ENCODE measurements around the gene PDZD2.
"Not testable (repeated sequence)": the region's sequence is repeated elsewhere in the genome, so short reads cannot be mapped to it uniquely, and the experiment has no call there.

Gene PDZD2

DNA sequence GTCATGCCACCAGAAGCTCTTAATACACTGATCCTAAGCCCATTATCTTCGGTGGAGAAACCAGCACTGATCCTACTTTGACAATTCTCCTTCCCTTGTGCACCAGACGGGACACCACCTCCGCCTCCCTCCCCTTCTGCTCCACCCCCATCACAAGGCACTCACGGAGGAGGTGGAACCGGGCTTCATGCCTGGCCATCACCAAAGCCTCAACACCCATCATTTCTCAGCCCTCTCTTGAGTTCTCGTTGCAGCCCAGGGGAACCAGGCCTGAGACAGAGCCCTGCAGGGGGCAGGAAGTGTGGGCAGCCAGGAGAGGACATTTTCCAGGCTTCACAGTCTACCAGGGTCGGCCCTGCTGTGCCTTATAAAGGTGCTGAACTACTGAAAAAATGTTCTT is 374.7 kb downstream of the PDZD2 start:
- DNase-seq (ENCODE audit: low read depth in 2 of 2) = no peak

DNA sequence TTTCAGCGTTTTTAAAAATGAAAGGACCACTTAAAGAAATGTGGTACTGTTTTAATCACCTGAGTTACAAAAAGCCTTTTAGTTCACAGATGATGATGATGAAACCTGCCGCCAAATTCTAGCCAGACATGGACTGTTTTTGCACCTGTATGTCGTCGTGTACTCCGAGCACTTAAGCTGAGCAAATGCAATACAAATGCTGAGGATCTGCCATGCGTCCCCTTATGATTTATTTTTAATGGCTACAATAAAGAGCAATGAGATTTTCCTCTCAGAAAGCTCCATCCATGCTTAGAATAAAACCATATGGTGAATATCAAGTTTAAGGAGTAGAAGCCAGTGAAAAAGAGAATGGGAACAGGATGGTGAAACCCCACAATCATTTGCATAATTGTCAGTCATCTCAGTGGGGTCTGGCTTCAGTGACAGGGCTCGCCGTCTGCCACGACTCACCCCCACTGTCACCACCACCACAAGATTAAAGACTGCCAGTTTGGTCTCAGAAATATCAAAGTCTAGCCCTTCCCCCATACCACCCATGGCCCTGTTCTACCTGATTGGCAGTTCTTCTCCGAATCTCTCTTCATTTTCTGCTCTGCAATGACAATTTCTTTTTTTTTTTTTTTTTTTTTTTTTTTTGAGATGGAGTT is 375.3 kb downstream of the PDZD2 start:
- DNase-seq (ENCODE audit: low read depth in 2 of 2) = no peak

DNA sequence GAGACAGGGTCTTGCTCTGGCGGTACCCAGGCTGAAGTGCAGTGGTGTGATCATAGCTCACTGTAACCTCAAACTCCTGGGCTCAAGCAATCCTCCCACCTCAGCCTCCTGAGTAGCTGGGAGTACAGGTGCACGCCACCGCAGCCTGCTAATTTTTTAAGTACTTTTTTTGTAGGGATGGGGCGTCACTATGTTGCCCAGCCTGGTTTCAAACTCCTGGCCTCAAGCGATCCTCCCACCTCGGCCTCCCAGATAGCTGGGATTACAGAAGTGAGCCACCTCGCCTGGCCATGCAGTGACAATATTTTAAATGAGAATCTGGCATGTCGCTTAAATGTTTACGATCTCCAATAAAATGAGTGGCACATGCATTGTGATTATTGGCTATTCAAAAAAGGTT is 376.3 kb downstream of the PDZD2 start:
- not testable (repeated sequence) for DNase-seq (ENCODE audit: low read depth in 2 of 2)

DNA sequence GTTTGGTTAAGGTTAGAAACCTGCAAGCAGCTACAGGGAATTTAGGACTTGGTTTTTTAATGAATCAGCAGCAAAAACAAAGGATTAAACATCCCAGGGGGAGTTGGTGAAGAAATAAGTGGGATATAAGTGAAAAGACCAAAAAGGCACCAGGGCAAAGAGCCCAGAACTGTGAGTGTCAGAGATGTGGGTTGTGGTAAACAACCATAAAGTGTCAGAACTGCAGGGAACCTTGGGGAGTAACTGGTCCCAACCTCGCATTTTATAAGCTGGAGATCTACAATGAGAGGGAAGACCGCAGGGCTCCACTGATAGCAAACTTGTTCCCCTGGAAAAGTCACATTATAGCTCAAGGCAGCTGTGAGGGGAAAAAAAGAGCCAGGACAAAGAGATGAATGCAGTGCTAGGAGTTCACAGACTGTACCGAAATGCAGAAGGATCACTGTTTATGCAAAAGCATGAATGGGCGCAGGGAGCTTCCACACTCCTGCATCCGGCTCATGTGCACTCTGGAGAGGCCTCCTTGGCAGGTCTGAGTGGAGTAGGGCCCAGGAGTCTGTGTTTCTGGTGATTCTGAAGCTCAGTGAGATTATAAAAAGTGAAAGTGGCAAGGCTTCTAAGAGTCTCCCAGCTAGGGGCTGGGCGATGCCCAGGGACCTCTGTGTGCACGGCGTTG is 378.9 kb downstream of the PDZD2 start:
- DNase-seq (ENCODE audit: low read depth in 2 of 2) = no peak

DNA sequence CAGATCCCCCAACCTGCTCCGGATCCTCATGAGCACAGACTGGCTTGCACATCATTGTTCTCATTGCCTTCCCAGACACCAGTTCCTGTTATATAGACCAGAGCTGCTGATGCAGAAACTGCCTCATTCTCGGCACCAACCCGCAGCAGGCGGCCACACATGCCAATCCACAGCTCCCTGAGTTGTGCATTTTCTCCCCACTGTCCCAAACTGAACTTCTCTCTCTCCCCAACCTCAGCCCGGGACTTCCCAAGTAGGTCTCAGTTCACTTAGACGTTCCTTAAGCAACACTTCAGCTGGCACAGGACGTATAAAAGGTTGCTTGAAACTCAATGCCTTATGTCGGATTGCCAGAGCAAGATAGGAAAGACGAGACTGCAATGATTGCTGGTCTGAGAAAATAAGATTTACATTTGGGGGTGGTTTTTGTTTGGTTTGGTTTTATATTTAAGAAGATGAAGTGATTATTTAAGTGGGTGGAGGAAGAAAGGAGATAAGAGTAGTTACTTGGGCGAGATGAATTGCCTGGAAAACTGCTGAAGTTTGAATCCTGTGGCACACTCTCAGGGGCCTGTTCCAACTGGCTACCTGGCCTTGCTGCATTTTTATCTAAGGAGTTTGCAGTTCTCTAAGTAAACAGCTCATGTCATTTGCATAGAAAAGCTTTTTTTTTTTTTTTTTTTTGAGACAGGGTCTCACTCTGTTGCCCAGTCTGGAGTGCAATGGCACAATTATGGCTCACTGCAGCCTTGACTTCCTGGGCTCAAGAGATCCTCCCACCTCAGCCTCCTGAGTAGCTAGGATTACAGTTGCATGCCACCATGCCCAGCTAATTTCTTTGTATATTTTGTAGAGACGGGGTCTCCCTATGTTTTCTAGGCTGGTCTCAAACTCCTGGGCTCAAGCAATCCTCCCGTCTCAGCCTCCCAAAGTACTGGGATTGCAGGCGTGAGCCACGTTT is 379.8 kb downstream of the PDZD2 start:
- DNase-seq (ENCODE audit: low read depth in 2 of 2) = no peak

DNA sequence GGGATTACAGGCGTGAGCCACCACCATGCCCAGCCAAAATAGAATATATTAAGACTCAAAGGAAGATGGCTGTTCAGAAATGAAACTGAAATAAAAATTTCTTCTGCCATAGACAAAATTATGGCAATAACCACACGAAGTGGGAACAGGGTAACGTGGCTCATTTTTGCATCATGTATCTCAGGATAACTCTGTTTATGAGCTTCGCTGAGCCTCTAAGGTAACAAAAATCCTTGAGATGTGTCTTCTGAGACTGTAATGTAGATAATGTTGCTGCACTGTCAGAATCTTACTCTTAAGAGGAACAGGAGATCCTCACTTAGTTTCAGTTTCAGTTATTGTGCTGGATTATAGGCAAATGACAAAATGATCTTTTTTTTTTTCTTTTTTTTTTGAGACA is 381.3 kb downstream of the PDZD2 start:
- DNase-seq (ENCODE audit: low read depth in 2 of 2) = no peak

DNA sequence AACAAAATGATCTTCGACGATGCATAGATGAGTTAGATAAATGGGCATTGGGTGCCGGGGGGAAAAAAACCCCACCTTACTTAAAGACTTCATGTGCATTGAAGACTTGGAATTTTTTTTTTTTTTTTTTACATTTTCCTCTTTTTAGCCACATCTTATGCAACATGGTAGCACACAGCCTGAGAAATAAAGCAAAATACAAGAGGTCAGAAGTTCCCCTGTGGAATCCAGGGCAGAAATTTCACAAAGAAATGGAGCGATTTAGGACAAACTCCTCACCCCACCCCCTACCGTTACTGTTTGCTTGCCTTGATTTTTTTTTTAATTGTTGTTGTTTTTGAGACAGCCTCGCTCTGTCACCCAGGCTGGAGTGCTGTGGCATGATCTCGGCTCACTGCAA is 382.0 kb downstream of the PDZD2 start:
- no peak for DNase-seq (ENCODE audit: low read depth in 2 of 2)

DNA sequence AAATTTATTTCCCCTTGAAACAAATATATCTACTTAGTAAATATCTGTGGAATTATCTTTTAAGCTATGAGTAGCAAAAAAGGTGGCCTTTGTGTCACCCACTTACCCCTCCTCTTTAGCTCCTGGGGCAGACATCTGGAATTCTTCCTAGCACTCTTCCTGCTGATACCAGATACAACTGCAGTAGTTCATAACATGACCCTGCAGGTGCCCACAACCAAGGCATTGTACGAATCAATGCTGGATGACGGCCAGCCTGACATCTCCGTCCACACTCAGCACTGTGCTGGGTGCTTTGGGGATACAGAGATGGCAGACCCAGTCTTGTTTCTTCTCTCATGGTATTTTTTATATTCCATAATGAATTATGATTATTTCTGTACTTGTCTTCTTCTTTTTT is 382.8 kb downstream of the PDZD2 start:
- no peak for DNase-seq (ENCODE audit: low read depth in 2 of 2)

DNA sequence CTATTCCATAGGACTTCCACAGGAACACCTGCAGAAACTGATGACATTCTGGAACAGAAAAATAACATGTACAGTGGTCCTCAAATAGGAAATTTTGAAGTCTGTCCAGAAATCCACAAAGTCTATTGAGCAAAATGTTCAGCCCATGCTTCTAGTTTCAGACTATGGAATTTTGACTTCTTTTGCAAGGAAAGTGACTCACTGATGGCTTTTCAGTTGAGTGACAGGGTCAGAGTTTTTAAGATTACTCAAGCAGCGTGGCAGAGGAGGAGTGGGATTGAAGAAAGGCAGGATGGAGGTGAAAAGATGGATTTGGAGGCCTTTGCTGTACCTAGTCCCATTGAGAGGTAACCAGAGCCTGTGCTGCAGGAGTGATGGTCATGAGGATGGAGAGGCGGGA is 383.7 kb downstream of the PDZD2 start:
- DNase-seq (ENCODE audit: low read depth in 2 of 2) = no peak

DNA sequence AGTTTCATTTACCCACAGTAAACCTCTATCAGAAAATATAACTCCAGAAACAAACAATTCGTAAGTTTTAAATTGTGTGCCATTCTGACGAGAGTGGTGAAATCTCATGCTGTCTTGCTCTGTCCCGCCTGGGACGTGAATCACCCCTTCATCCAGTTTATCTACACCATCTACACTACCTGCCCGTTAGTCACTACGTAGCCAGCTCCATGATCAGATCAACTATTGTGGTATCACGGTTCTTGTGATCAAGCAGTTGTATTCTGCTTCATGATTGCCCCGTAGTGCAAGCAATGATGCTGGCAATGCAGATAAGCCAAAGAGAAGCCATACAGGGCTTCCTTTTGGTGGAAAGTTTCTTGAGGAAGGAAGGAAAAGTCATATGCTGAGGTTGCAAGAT is 384.9 kb downstream of the PDZD2 start:
- no peak for DNase-seq (ENCODE audit: low read depth in 2 of 2)

DNA sequence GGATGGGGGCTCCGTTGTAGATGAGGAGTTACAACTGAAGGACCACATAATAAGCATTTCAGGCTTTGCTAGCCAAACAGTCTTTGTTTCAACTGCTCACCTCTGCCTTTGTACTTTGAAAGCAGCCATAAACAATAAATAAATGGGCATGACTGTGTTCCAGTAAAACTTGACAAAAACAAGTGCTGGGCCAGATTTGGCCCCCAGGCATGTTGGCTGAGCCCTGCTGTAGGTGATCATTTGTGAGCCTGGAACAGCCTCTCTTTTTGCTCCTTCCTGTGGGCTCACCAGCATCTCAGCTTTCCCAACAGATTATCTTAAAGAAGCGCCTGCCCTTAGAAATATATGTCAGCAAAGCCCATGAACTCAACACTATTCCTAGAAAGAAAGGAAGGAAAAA is 385.8 kb downstream of the PDZD2 start:
- DNase-seq (ENCODE audit: low read depth in 2 of 2) = no peak

DNA sequence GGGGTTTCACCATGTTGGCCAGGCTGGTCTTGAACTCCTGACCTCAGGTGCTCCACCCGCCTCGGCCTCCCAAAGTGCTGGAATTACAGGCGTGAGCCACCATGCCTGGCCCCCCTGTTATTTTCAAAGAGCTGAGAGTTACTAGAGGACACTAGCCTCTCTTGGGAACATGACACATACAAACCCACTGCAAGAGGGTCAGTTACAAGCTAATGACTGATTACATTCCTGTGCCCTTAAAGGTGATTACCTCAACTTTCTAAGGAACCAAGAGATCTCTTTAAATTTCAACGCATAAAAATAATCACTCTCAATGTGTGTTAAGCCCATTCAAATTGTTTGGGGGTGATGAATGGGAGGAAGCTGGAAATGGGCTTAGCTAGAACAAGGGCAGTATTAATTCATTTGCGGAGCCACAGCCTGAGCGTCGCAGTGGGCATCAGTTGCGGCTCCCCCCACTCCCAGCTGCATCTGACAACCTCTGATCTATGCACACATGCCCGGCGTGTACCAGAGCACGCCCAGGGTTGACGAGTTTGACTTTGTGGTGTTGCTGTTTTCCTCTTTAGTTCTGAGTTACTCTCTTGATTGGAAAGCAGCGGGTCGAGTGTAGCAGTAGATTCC is 388.3 kb downstream of the PDZD2 start:
- no peak for DNase-seq (ENCODE audit: low read depth in 2 of 2)

DNA sequence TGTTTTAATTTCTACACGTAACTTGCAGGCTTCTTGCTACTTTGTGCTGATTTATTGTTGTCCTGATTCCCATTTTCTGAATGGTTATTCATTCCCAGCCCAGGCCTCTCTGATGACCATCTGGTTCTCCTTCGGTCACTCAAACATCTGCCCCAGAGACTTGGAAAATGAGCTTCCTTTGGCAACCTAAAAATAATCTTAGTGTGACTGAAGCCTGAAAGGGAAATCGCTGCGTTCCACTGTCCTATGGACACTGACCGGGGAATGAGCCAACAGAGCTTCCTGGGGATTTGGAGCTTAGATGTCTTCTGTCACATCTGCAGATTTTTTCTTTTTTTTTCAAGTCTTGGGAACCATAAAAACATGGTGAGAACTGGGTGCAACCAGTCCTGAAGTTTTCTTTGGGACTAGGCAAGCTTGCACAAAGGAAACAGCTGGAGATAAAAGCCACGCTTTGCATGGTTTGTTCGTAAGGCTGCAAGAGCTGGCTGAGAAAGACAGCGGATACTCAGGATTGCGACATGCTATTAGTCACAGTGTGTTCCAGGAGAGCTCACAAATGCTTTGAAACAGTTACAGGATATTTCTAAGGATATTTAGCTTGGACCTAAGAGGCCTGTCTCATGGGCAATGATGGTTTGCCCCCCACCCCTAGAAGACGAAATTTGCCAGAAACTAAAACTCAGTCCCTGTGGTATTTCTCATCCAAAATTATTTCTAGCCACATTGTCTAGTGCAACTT is 389.0 kb downstream of the PDZD2 start:
- DNase-seq (ENCODE audit: low read depth in 2 of 2) = no peak

DNA sequence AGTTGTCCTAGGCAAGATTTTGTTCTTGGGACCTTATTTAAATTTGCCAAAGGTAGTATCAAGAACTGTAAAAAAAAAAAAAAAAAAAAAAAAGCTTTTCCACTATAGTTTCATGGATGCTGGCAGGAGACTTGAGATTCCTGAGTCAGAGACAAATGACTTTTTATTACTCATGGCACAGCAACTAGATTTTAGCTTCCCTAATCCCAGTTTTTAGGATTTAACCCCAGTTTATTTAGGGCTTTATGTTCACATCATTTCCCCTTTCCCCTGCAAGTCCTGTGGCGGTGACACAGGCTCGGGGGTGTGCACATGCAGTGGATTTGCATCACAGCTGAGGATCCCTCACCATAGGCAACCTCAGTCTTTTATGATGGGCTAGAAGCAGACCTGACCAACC is 390.3 kb downstream of the PDZD2 start:
- DNase-seq (ENCODE audit: low read depth in 2 of 2) = no peak

DNA sequence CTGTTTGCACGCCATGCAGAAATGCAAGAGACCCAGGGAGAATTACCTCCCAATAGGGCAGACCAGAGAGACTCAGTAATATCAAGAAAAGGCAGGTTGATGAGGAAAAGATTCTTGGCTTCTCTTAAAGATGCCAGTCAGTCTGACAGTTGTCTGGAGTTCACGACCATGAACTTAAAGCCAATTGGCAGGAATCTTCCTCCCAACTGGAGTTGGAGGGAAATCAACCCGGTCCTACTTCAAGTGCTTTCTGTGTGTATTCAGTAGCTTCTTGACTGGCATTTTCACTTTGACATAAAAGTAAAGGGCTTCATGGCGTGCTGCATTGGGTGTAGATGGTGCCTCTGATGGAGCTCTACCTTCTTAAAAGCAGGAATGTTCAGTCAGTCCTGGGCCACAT is 390.9 kb downstream of the PDZD2 start:
- DNase-seq (ENCODE audit: low read depth in 2 of 2) = no peak

DNA sequence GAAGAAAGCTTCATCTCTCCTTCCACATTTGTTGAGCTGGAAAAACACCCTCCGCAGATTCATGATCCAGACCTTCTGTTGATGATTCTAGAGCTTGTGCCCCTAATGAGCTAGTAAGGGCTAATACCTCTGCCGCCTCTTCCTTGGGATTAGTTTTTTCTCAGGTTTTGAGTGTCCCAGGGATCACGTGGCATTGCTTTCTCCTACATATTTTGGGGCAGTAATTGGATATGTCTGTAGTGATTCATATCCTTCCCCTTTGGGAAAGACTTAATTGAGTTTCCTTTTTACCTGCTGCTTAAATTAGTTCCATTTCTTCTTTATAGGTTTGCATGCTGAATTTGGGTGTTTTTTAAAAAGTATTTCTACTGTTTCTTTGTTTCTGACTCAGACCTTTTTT is 391.3 kb downstream of the PDZD2 start:
- no peak for DNase-seq (ENCODE audit: low read depth in 2 of 2)

DNA sequence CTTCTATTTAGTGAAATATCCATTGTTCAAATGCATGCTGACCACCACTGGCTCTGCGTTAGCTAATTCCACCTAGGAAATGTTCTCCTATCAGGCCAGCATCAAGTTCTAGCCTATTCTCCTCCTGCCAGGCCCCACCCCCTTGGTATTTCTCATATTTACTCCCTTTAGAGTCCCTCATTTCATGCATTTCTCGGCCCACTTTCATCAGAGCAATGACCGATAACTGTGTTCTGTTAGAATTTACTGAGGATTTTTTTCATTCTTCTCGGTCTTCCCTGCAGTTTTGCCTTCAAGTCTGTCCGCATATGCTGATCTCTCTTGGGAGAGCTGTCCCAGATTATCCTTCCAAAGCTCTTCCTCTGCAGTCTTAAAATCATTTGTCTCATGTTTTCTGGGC is 391.8 kb downstream of the PDZD2 start:
- no peak for DNase-seq (ENCODE audit: low read depth in 2 of 2)

DNA sequence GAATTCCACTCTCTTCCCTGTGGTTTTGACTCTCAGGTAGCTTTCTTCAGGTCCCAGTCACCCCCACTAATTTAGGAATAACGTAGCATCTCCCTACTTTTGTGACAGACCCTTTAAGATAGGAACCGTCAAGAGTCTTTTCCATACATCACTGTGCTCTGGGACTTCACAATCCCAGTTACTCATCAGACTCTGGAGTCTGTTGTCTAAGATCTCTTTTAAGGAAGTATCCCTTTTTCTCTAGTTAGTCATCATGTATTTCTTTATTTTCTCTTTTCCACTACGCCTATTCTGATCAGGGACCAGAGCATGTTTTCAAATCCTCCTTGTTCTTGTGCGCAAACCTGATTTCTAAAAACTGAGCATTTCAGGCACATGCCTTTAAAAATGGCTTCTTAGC is 392.2 kb downstream of the PDZD2 start:
- no peak for DNase-seq (ENCODE audit: low read depth in 2 of 2)

DNA sequence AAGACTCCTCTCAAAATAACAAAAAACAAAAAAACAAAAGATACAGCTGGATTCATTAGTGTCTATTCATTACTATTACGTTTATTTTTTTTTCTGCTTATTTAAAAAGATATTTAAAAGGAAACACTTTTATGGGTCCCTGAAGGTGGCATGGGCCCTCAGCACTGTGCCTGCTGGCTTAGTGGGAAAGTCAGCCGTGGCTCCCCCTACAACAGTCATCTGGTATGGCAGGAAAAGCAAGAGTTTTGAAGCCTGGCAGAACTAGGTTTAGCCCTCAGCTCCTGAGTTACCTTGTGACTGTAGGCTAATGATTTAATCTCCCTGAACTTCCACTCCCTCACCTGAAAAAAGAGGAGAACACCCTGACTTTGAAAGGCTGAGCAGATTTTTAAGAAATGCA is 399.6 kb downstream of the PDZD2 start:
- DNase-seq (ENCODE audit: low read depth in 2 of 2) = no peak

DNA sequence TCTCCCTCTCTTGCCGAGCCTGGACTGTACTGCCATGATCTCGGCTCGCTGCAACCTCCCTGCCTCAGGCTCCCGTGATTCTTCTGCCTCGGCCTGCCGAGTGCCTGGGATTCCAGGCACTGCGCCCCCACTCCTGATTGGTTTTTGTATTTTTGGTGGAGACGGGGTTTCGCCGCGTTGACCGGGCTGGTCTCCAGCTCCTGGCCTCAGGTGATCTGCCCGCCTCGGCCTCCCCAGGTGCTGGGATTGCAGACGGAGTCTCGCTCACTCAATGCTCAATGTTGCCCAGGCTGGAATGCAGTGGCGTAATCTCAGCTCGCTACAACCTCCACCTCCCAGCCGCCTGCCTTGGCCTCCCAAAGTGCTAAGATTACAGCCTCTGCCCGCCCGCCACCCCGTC is 400.2 kb downstream of the PDZD2 start:
- not testable (repeated sequence) for DNase-seq (ENCODE audit: low read depth in 2 of 2)

DNA sequence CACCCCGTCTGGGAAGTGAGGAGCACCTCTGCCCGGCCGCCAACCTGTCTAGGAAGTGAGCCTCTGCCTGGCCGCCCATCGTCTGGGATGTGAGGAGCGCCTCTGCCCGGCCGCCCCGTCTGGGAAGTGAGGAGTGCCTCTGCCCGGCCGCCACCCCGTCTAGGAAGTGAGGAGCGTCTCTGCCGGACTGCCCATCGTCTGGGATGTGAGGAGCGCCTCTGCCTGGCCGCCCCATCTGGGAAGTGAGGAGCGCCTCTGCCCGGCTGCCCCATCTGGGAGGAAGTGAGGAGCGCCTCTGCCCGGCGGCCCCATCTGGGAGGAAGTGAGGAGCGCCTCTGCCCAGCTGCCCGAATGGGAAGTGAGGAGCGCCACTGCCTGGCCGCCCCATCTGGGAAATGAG is 400.7 kb downstream of the PDZD2 start:
- not testable (repeated sequence) for DNase-seq (ENCODE audit: low read depth in 2 of 2)

Data from stimulated activated CD8-positive, alpha-beta memory T cell treated with anti-CD3 and anti-CD28 coated beads, Interleukin-15, amount 100 ng/mL, for 48 hours (primary cell).